ENCODE results near the gene RAB7A. TPM values are rescaled to one million over a fixed set of nuclear protein-coding genes. Genes with fewer than 3 reads are reported as not detected.
"Not testable (repeated sequence)": the region's sequence is repeated elsewhere in the genome, so short reads cannot be mapped to it uniquely, and the experiment has no call there.

RAB7A gene
- total and polyA plus RNA-seq, 11 donors = 143 to 343 (median 253) TPM

GRCh38 chr3:128825117-128825725 is 99.2 kb downstream of the RAB7A start:
- intact Hi-C loops (cut with DNase I) = no loop called here
- 85 to 93% (median 91%) methylated on average over 4 of the region's 4 CpGs for WGBS, 4 donors

GRCh38 chr3:128829087-128829486 is 103.1 kb downstream of the RAB7A start:
- H3K9me3 ChIP-seq; H3K4me1 ChIP-seq; DNase-seq; H3K27ac ChIP-seq; H3K4me3 ChIP-seq; H3K36me3 ChIP-seq; intact Hi-C loops (cut with DNase I); H3K27me3 ChIP-seq; ATAC-seq: not testable (repeated sequence)
- WGBS, 4 donors = 66 to 81% (median 69%) methylated on average over 9 of the region's 9 CpGs

More at GRCh38 chr3:128825117-128825725, 99.2 kb downstream of the RAB7A start:
- H3K27me3 ChIP-seq = no peaks in the 10 kb centered on the region
- H3K4me1 ChIP-seq = peaks cover 0 to 14% (median 1%) of the 10 kb centered on the region in 12 donors
- DNase-seq (no peak), ATAC-seq (no peak)
- H3K4me3 ChIP-seq = no peak overlapping the region
- H3K36me3 ChIP-seq = peaks cover 0 to 4% (median 0%) of the 10 kb centered on the region in 9 donors
- H3K9me3 ChIP-seq = no peaks in the 10 kb centered on the region
- TF ChIP-seq CTCF (IDR thresholded peaks at IDR 0.05) (no peak), POLR2A (IDR thresholded peaks at IDR 0.05) (no peak)
- no peak overlapping the region for H3K27ac ChIP-seq

- H3K4me3 ChIP-seq; H3K4me1 ChIP-seq; H3K27me3 ChIP-seq; H3K27ac ChIP-seq; ATAC-seq; intact Hi-C loops (cut with DNase I); H3K9me3 ChIP-seq; DNase-seq; H3K36me3 ChIP-seq: not testable (repeated sequence)
- 76 to 81% (median 78%) methylated on average over 7 of the region's 7 CpGs for WGBS, 4 donors
Measured at GRCh38 chr3:128829925-128830625, 104.1 kb downstream of the RAB7A start.

- H3K4me3 ChIP-seq; H3K9me3 ChIP-seq; intact Hi-C loops (cut with DNase I); H3K36me3 ChIP-seq; DNase-seq; ATAC-seq; H3K27ac ChIP-seq; H3K27me3 ChIP-seq; H3K4me1 ChIP-seq: not testable (repeated sequence)
- 74 to 80% (median 79%) methylated on average over 5 of the region's 5 CpGs for WGBS, 4 donors
Measured at GRCh38 chr3:128830762-128831161, 104.8 kb downstream of the RAB7A start.

GRCh38 chr3:128832979-128833378 is 107.0 kb downstream of the RAB7A start:
- H3K36me3 ChIP-seq; H3K9me3 ChIP-seq; H3K27ac ChIP-seq; ATAC-seq; H3K4me1 ChIP-seq; H3K27me3 ChIP-seq; DNase-seq; H3K4me3 ChIP-seq; intact Hi-C loops (cut with DNase I): not testable (repeated sequence)
- WGBS, 4 donors = 78 to 83% (median 80%) methylated on average over 5 of the region's 5 CpGs

- no peaks in the 10 kb centered on the region for H3K9me3 ChIP-seq
Measured at GRCh38 chr3:128835096-128835495, 109.1 kb downstream of the RAB7A start.

More at GRCh38 chr3:128835096-128835495, 109.1 kb downstream of the RAB7A start:
- no peak for TF ChIP-seq POLR2A (IDR thresholded peaks at IDR 0.05)
- no peak for TF ChIP-seq CTCF (IDR thresholded peaks at IDR 0.05)
- Histone ChIP-seq H3K4me3 (no peak overlapping the region), H3K27me3 (no peaks in the 10 kb centered on the region), H3K36me3 (no peaks in the 10 kb centered on the region), H3K4me1 (no peaks in the 10 kb centered on the region), H3K27ac (no peak overlapping the region)
- 86 to 96% (median 91%) methylated on average over 4 of the region's 4 CpGs for WGBS, 4 donors
- intact Hi-C loops (cut with DNase I) = no loop called here
- ATAC-seq = no peak
- no peak for DNase-seq
